Activated T-cell treated with anti-CD3 and anti-CD28 coated beads for 48 hours (primary cell): Measurements from ENCODE around the gene ZNF436.
"Not testable (repeated sequence)": the region's sequence is repeated elsewhere in the genome, so short reads cannot be mapped to it uniquely, and the experiment has no call there.

Source experiments
- DNase-seq: peaks from one replicate; pipeline ENCODE4 v3.0.0-alpha.2; 2020; ENCODE audit warnings: low read depth

ZNF436 gene

GRCh38 chr1:23366598-23366997, 3.0 kb downstream of the ZNF436 start:
- DNase-seq, result no peak

GRCh38 chr1:23366146-23366545, 3.5 kb downstream of the ZNF436 start:
- DNase-seq, result no peak

GRCh38 chr1:23362218-23362713, 7.4 kb downstream of the ZNF436 start:
- no peak for DNase-seq

GRCh38 chr1:23358310-23358875, 11.2 kb downstream of the ZNF436 start:
- no peak for DNase-seq

GRCh38 chr1:23357138-23357908, 12.3 kb downstream of the ZNF436 start:
- DNase-seq, result no peak

GRCh38 chr1:23356471-23357137, 13.0 kb downstream of the ZNF436 start:
- DNase-seq, result no peak

GRCh38 chr1:23354245-23354644, 15.4 kb downstream of the ZNF436 start:
- DNase-seq, result no peak

- no peak for DNase-seq
Measured at GRCh38 chr1:23352096-23352695, 17.4 kb downstream of the ZNF436 start.

- DNase-seq, result no peak
Measured at GRCh38 chr1:23345920-23346319, 23.7 kb downstream of the ZNF436 start.

- DNase-seq, result no peak
Measured at GRCh38 chr1:23344987-23345472, 24.6 kb downstream of the ZNF436 start.

- DNase-seq, result peak; percentile 99
Measured at GRCh38 chr1:23344111-23344986, 25.3 kb downstream of the ZNF436 start, which contains the start of gene HNRNPR. Gene HNRNPR, minus strand, starts transcription at chr1:23344284. Its CDS starts 3,276 bp downstream, at chr1:23341008.

- DNase-seq, result peak; percentile 49
Measured at GRCh38 chr1:23343221-23344110, 26.2 kb downstream of the ZNF436 start.

- DNase-seq, result no peak
Measured at GRCh38 chr1:23341931-23342692, 27.5 kb downstream of the ZNF436 start.

- DNase-seq, result no peak
Measured at GRCh38 chr1:23339632-23340031, 30.0 kb downstream of the ZNF436 start.

GRCh38 chr1:23337869-23338268, 31.8 kb downstream of the ZNF436 start:
- no peak for DNase-seq

- no peak for DNase-seq
Measured at GRCh38 chr1:23331713-23332112, 37.9 kb downstream of the ZNF436 start.

GRCh38 chr1:23330846-23331245, 38.8 kb downstream of the ZNF436 start:
- DNase-seq, result no peak

- no peak for DNase-seq
Measured at GRCh38 chr1:23325393-23325792, 44.2 kb downstream of the ZNF436 start.

- DNase-seq, result no peak
Measured at GRCh38 chr1:23322770-23323169, 46.9 kb downstream of the ZNF436 start.

- not testable (repeated sequence) for DNase-seq
Measured at GRCh38 chr1:23310280-23310679, 59.4 kb downstream of the ZNF436 start.
